Breast epithelium (tissue), 4 donors: ENCODE data around the gene TEX261. TPM values are rescaled to one million over a fixed set of nuclear protein-coding genes. Genes with fewer than 3 reads are reported as not detected.

Experiments
- DNase-seq, 2 donors: peaks; one replicate each; pipeline ENCODE4 v3.0.0-alpha.2; 2019; ENCODE audit warnings: low spot score in 2 of 2
- H3K27ac ChIP-seq, 2 donors: fragments of 200-600 bp; sonication (generic) in 1 of 2; one replicate each; pipeline ENCODE4 v1.5.1; 2016 to 2019; ENCODE audit warnings: mild to moderate bottlenecking in 1 of 2
- H3K27me3 ChIP-seq, 2 donors: fragments of 200-600 bp; sonication (generic) in 1 of 2; one replicate each; pipeline versions ENCODE4 v1.5.1 to v1.6.0; 2017 to 2019; ENCODE audit warnings: control low read depth in 1 of 2, mild to moderate bottlenecking in 1 of 2
- H3K36me3 ChIP-seq: fragments of 200-600 bp; one replicate; pipeline ENCODE4 v1.5.1; 2019
- H3K4me1 ChIP-seq, 2 donors: fragments of 200-600 bp; sonication (generic); one replicate each; pipeline ENCODE4 v1.5.1; 2016 to 2019; ENCODE audit warnings: control low read depth in 1 of 2
- H3K4me3 ChIP-seq, 3 donors: fragments of 200-600 bp; sonication (generic); 1 replicate in 2 of 3; 2 replicates in 1 of 3; pipeline ENCODE4 v1.5.1; 2016 to 2019; ENCODE audit warnings: mild to moderate bottlenecking in 3 of 3, moderate library complexity in 2 of 3
- H3K9me3 ChIP-seq, 2 donors: fragments of 200-600 bp; sonication (generic) in 1 of 2; one replicate each; pipeline ENCODE4 v1.5.1; 2016 to 2019; ENCODE audit warnings: control low read depth in 1 of 2
- CTCF ChIP-seq, 3 donors: fragments of 450-650 bp; IDR thresholded peaks; one replicate each; pipeline ENCODE4 v1.5.1; 2016 to 2017; ENCODE audit warnings: antibody characterized with exemption in 3 of 3, mild to moderate bottlenecking in 3 of 3, moderate library complexity in 3 of 3
- POLR2A ChIP-seq: fragments of 450-650 bp; IDR thresholded peaks from one replicate; pipeline ENCODE4 v1.6.1; 2016; ENCODE audit warnings: antibody characterized with exemption, mild to moderate bottlenecking, moderate library complexity
- POLR2AphosphoS5 ChIP-seq, 3 donors: sonication (generic); formaldehyde crosslinking; IDR thresholded peaks; one replicate each; pipeline ENCODE4 v1.6.1; 2017; ENCODE audit warnings: antibody characterized with exemption in 3 of 3
- intact Hi-C: fragments of 100-400 bp; cut with DNase I; formaldehyde crosslinking; loops from one replicate; pipeline ENCODE4 v1.15.1; 2023; ENCODE audit warnings: low total_unique reads
- total RNA-seq, 3 donors: library from RNA; depleted of rRNA; stranded (reverse); fragments of >200 nt; gene quantifications; one replicate each; pipeline ENCODE4 v1.1.0, GENCODE V29; 2016

TEX261 gene
- total RNA-seq, 3 donors from 2014 or later, result 39.5 to 48.8 (median 40.0) TPM

DNA sequence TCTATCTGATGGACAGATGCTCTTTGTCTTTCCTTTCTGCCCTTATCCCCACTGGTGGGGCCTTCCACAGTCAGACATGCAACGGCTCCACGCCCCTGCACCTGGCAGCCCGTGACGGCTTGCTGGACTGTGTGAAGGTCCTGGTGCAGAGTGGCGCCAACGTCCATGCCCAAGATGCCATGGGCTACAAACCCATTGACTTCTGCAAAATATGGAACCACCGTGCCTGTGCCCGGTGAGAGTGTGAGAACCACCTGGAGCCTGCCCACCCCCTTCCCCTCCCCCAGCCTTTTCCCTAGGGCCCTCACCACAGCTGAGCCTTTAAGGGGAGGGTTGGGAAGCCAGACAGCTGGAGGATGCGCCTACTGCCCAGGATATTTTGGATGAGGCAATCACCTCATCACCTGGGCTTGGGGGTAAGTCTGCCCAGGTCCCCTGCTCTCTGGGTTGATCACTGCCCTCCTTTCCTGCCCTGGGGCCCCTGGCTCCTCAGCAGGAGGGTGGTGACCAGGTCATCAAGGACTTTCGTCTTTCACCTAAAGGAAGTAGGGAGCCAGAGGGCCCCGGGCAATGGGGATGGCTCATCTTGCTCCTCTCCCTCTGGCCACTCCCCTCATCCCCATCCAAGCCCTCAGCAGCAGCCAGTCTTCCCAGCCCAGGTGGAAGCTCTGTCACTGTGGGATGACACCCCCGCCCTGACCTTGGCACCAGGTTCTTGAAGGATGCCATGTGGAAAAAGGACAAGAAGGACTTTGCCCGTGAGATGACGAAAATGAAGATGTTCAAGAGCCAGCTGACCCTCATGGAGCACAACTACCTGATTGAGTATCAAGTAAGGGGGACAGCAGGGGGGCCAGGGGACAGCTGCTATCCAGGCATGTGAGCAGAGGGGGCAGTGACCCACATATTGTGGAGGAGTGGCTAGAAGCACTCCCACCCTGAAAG, 12.5 kb downstream of the TEX261 start:
- Histone ChIP-seq H3K4me1 (no peaks in the 10 kb centered on the region), H3K27ac (no peak overlapping the region), H3K4me3 (no peak overlapping the region), H3K27me3 (no peaks in the 10 kb centered on the region), H3K9me3 (no peaks in the 10 kb centered on the region), H3K36me3 (no peaks in the 10 kb centered on the region)
- intact Hi-C loops, result no loop called here
- TF ChIP-seq POLR2A, result no peak
- TF ChIP-seq POLR2AphosphoS5 (IDR thresholded peaks at IDR 0.05), result no peak
- no peak for TF ChIP-seq CTCF (IDR thresholded peaks at IDR 0.05)
- peak; percentile 12 to 28 for DNase-seq

GRCh38 chr2:70981421-70981820, 13.3 kb downstream of the TEX261 start:
- Histone ChIP-seq H3K9me3 (no peaks in the 10 kb centered on the region), H3K27ac (no peak overlapping the region), H3K27me3 (no peaks in the 10 kb centered on the region), H3K36me3 (no peaks in the 10 kb centered on the region), H3K4me3 (no peak overlapping the region), H3K4me1 (no peaks in the 10 kb centered on the region)
- TF ChIP-seq POLR2AphosphoS5 (IDR thresholded peaks at IDR 0.05) (no peak), CTCF (IDR thresholded peaks at IDR 0.05) (no peak), POLR2A (no peak)
- DNase-seq, result peak in 1 of 2 donors; percentile 3
- intact Hi-C loops, result no loop called here

GRCh38 chr2:70979626-70980025, 15.0 kb downstream of the TEX261 start:
- H3K27ac ChIP-seq, result peak overlapping the region; percentile 89 to 94
- no peaks in the 10 kb centered on the region for H3K9me3 ChIP-seq
- TF ChIP-seq POLR2AphosphoS5 (IDR thresholded peaks at IDR 0.05), result no peak

DNA sequence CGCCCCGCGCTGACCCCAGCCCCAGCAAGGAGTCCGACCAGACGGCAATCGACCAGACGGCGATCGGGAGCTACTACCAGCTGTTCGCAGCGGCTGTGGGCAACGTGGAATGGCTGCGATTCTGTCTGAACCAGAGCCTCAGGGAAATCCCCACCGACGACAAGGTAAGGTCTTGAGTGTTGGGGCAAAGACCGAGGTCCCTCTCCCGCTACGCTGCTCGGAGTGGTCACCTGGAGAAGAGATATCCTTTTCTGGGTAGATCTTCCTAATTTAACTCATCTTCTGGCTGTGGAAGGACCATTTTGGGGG, 15.5 kb downstream of the TEX261 start:
- TF ChIP-seq CTCF (IDR thresholded peaks at IDR 0.05), result no peak
- no peak for TF ChIP-seq POLR2A
- no peak for TF ChIP-seq POLR2AphosphoS5 (IDR thresholded peaks at IDR 0.05)
- no peak for DNase-seq
- peak overlapping the region; percentile 89 to 94 for H3K27ac ChIP-seq

More at GRCh38 chr2:70979626-70980025, 15.0 kb downstream of the TEX261 start:
- Histone ChIP-seq H3K4me3 (peak overlapping the region in 1 of 3 donors; percentile 81), H3K27me3 (no peaks in the 10 kb centered on the region), H3K36me3 (no peaks in the 10 kb centered on the region), H3K4me1 (no peaks in the 10 kb centered on the region)
- intact Hi-C loops, result no loop called here
- peak; percentile 16 to 48 for DNase-seq

GRCh38 chr2:70978341-70979179, 16.1 kb downstream of the TEX261 start, which contains the start of gene ANKRD53:
Gene ANKRD53, plus strand, starts transcription at chr2:70978630. Its CDS starts 16 bp downstream, at chr2:70978646.
- DNase-seq, result peak; percentile 48 to 55
- TF ChIP-seq POLR2AphosphoS5 (IDR thresholded peaks at IDR 0.05) (peak in 2 of 3 donors; percentile 17 to 38), CTCF (IDR thresholded peaks at IDR 0.05) (no peak), POLR2A (no peak)
- H3K36me3 ChIP-seq, result no peaks in the 10 kb centered on the region
- no peaks in the 10 kb centered on the region for H3K4me1 ChIP-seq
- peak within 1 kb of the TSS; percentile 55 to 81 (median 71) for H3K4me3 ChIP-seq
- intact Hi-C loops, result no loop called here
- peak within 1 kb of the TSS; percentile 89 to 94 for H3K27ac ChIP-seq
- H3K27me3 ChIP-seq, result no peaks in the 10 kb centered on the region
- H3K9me3 ChIP-seq, result no peaks in the 10 kb centered on the region

More for the DNA sequence above, 15.5 kb downstream of the TEX261 start:
- Histone ChIP-seq H3K9me3 (no peaks in the 10 kb centered on the region), H3K4me3 (peak overlapping the region; percentile 55 to 81 (median 71)), H3K4me1 (no peaks in the 10 kb centered on the region), H3K36me3 (no peaks in the 10 kb centered on the region), H3K27me3 (no peaks in the 10 kb centered on the region)
- intact Hi-C loops, result no loop called here
